ENCODE results near the gene ZSCAN20.

Gene ZSCAN20

GRCh38 chr1:33466159-33466558 lies 6.3 kb upstream of the ZSCAN20 start:
- Histone ChIP-seq H3K4me2 (ENCODE audit: low read depth, low read length, poor library complexity, severe bottlenecking) (no peak overlapping the region), H3K27me3 (ENCODE audit: low read length) (no peaks in the 10 kb centered on the region), H3K27ac (ENCODE audit: low read depth, low read length) (no peak overlapping the region), H3K9me2 (replicated peaks; ENCODE audit: insufficient read depth, low read length) (no peaks in the 10 kb centered on the region), H3K9ac (ENCODE audit: low read length) (no peak overlapping the region), H3K36me3 (ENCODE audit: low read length) (no peaks in the 10 kb centered on the region), H3K79me2 (ENCODE audit: insufficient read depth, low read length) (no peaks in the 10 kb centered on the region), H4K20me1 (ENCODE audit: low read depth, low read length) (no peaks in the 10 kb centered on the region), H3K9me3 (ENCODE audit: insufficient read depth, low read length) (no peaks in the 10 kb centered on the region), H3K4me3 (ENCODE audit: insufficient read depth, low read length, poor library complexity, severe bottlenecking) (no peak overlapping the region), H3F3A (ENCODE audit: insufficient read depth) (no peaks in the 10 kb centered on the region), H2AFZ (ENCODE audit: low read depth, low read length, severe bottlenecking) (no peak overlapping the region)
- TF ChIP-seq CTCF (IDR thresholded peaks at IDR 0.05; ENCODE audit: insufficient read depth, low read length, poor library complexity, severe bottlenecking) (no peak), EZH2phosphoT487 (conservative IDR thresholded peaks at IDR 0.05; ENCODE audit: low read length) (no peak)

GRCh38 chr1:33468011-33468410 lies 4.4 kb upstream of the ZSCAN20 start:
- no peaks in the 10 kb centered on the region for H3K27me3 ChIP-seq (ENCODE audit: low read length)

DNA sequence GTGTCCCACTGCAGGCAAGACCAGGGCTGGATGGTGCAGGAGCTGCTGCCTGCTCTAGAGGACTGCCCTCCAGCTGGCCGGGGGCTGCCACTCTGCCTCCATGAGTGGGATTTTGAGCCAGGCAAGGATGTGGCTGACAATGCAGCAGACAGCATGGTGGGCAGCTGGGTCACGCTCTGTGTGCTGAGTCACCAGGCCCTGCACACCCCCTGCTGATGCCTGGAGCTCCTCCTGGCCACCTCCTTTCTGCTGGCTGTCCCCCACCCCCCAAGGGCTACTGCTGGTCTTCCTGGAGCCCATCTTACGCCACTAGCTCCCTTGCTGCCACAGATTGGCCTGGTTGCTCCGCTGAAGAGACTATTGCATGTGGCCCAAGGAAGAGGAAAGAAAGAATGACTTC lies 3.9 kb upstream of the ZSCAN20 start:
- no peaks in the 10 kb centered on the region; the same call in 1 of the 2 replicates for H3K79me2 ChIP-seq (ENCODE audit: insufficient read depth, low read length)
- H3K9me2 ChIP-seq (replicated peaks; ENCODE audit: insufficient read depth, low read length): no peaks in the 10 kb centered on the region
- H3K4me3 ChIP-seq (ENCODE audit: insufficient read depth, low read length, poor library complexity, severe bottlenecking): no peak overlapping the region
- no peak overlapping the region for H2AFZ ChIP-seq (ENCODE audit: low read depth, low read length, severe bottlenecking)
- no peak overlapping the region for H3K4me2 ChIP-seq (ENCODE audit: low read depth, low read length, poor library complexity, severe bottlenecking)
- no peaks in the 10 kb centered on the region for H3K36me3 ChIP-seq (ENCODE audit: low read length)
- no peaks in the 10 kb centered on the region for H4K20me1 ChIP-seq (ENCODE audit: low read depth, low read length)
- no peaks in the 10 kb centered on the region for H3K9me3 ChIP-seq (ENCODE audit: insufficient read depth, low read length)
- H3K9ac ChIP-seq (ENCODE audit: low read length): no peak overlapping the region
- no peaks in the 10 kb centered on the region for H3K27me3 ChIP-seq (ENCODE audit: low read length)
- H3K27ac ChIP-seq (ENCODE audit: low read depth, low read length): no peak overlapping the region
- H3F3A ChIP-seq (ENCODE audit: insufficient read depth): no peaks in the 10 kb centered on the region
- TF ChIP-seq EZH2phosphoT487 (conservative IDR thresholded peaks at IDR 0.05; ENCODE audit: low read length) (no peak), CTCF (IDR thresholded peaks at IDR 0.05; ENCODE audit: insufficient read depth, low read length, poor library complexity, severe bottlenecking) (no peak)

More at GRCh38 chr1:33468011-33468410, 4.4 kb upstream of the ZSCAN20 start:
- Histone ChIP-seq H3K9ac (ENCODE audit: low read length) (no peak overlapping the region), H3K4me2 (ENCODE audit: low read depth, low read length, poor library complexity, severe bottlenecking) (no peak overlapping the region), H2AFZ (ENCODE audit: low read depth, low read length, severe bottlenecking) (no peak overlapping the region), H3K79me2 (ENCODE audit: insufficient read depth, low read length) (no peaks in the 10 kb centered on the region; the same call in 1 of the 2 replicates), H4K20me1 (ENCODE audit: low read depth, low read length) (no peaks in the 10 kb centered on the region), H3K36me3 (ENCODE audit: low read length) (no peaks in the 10 kb centered on the region), H3K4me3 (ENCODE audit: insufficient read depth, low read length, poor library complexity, severe bottlenecking) (no peak overlapping the region), H3F3A (ENCODE audit: insufficient read depth) (no peaks in the 10 kb centered on the region), H3K9me2 (replicated peaks; ENCODE audit: insufficient read depth, low read length) (no peaks in the 10 kb centered on the region), H3K9me3 (ENCODE audit: insufficient read depth, low read length) (no peaks in the 10 kb centered on the region), H3K27ac (ENCODE audit: low read depth, low read length) (no peak overlapping the region)
- no peak for TF ChIP-seq CTCF (IDR thresholded peaks at IDR 0.05; ENCODE audit: insufficient read depth, low read length, poor library complexity, severe bottlenecking)
- no peak for TF ChIP-seq EZH2phosphoT487 (conservative IDR thresholded peaks at IDR 0.05; ENCODE audit: low read length)

All from SU-DHL-6 (cell line).